ENCODE data around the gene LAMP5. TPM values are rescaled to one million over a fixed set of nuclear protein-coding genes. Genes with fewer than 3 reads are reported as not detected.

Gene LAMP5
- polyA plus RNA-seq, 1 donor from 2014 or later, result 0.43 TPM

GRCh38 chr20:9570612-9571011 is 56.2 kb downstream of the LAMP5 start:
- no peaks in the 10 kb centered on the region for H3K9me2 ChIP-seq (ENCODE audit: insufficient read depth, low read length)
- H3K9ac ChIP-seq (ENCODE audit: low read length), result no peak overlapping the region
- no peaks in the 10 kb centered on the region for H3K27me3 ChIP-seq (ENCODE audit: insufficient read depth, low read depth, low read length)
- H4K20me1 ChIP-seq (ENCODE audit: insufficient read depth), result no peaks in the 10 kb centered on the region
- no peaks in the 10 kb centered on the region for H3F3A ChIP-seq (ENCODE audit: insufficient read depth, low read length, poor library complexity, severe bottlenecking)
- H3K36me3 ChIP-seq (ENCODE audit: insufficient read depth, low read length), result no peaks in the 10 kb centered on the region
- H3K4me2 ChIP-seq (ENCODE audit: low read length), result no peak overlapping the region
- H3K79me2 ChIP-seq (replicated peaks; ENCODE audit: insufficient read depth, low read length), result no peaks in the 10 kb centered on the region
- H2AFZ ChIP-seq (ENCODE audit: low read depth, low read length), result no peak overlapping the region
- H3K4me3 ChIP-seq (ENCODE audit: low read length), result no peak overlapping the region
- TF ChIP-seq MXI1 (conservative IDR thresholded peaks at IDR 0.05; ENCODE audit: poor library complexity, severe bottlenecking), result no peak
- TF ChIP-seq REST (IDR thresholded peaks at IDR 0.05; ENCODE audit: borderline replicate concordance), result no peak
- TF ChIP-seq SMC3 (conservative IDR thresholded peaks at IDR 0.05; ENCODE audit: poor library complexity), result no peak
- no peak for TF ChIP-seq RAD21 (conservative IDR thresholded peaks at IDR 0.05)
- TF ChIP-seq CTCF (IDR thresholded peaks at IDR 0.05; ENCODE audit: poor library complexity, severe bottlenecking), result no peak
- TF ChIP-seq POLR2AphosphoS5 (IDR thresholded peaks at IDR 0.05), result no peak
- TF ChIP-seq EP300 (conservative IDR thresholded peaks at IDR 0.05; ENCODE audit: poor library complexity, severe bottlenecking), result no peak
- no peak for TF ChIP-seq TAF1 (IDR thresholded peaks at IDR 0.05; ENCODE audit: low read depth)
- no peak for TF ChIP-seq EZH2 (IDR thresholded peaks at IDR 0.05; ENCODE audit: borderline replicate concordance, insufficient read depth, low read length, poor library complexity, severe bottlenecking)
- H3K9me3 ChIP-seq (ENCODE audit: low read length), result no peaks in the 10 kb centered on the region
- peak overlapping the region; percentile 29 for H3K27ac ChIP-seq (ENCODE audit: low read length)

- no peak overlapping the region for H3K4me2 ChIP-seq (ENCODE audit: low read length)
- no peaks in the 10 kb centered on the region for H3K27me3 ChIP-seq (ENCODE audit: insufficient read depth, low read depth, low read length)
- TF ChIP-seq TAF1 (IDR thresholded peaks at IDR 0.05; ENCODE audit: low read depth) (no peak), CTCF (IDR thresholded peaks at IDR 0.05; ENCODE audit: poor library complexity, severe bottlenecking) (no peak), POLR2AphosphoS5 (IDR thresholded peaks at IDR 0.05) (no peak), SMC3 (conservative IDR thresholded peaks at IDR 0.05; ENCODE audit: poor library complexity) (no peak), REST (IDR thresholded peaks at IDR 0.05; ENCODE audit: borderline replicate concordance) (no peak), EZH2 (IDR thresholded peaks at IDR 0.05; ENCODE audit: borderline replicate concordance, insufficient read depth, low read length, poor library complexity, severe bottlenecking) (no peak), RAD21 (conservative IDR thresholded peaks at IDR 0.05) (no peak), EP300 (conservative IDR thresholded peaks at IDR 0.05; ENCODE audit: poor library complexity, severe bottlenecking) (no peak)
- no peak overlapping the region for H3K9ac ChIP-seq (ENCODE audit: low read length)
- no peak overlapping the region for H3K4me3 ChIP-seq (ENCODE audit: low read length)
- no peaks in the 10 kb centered on the region for H3F3A ChIP-seq (ENCODE audit: insufficient read depth, low read length, poor library complexity, severe bottlenecking)
- H3K9me2 ChIP-seq (ENCODE audit: insufficient read depth, low read length), result no peaks in the 10 kb centered on the region
- no peaks in the 10 kb centered on the region for H3K36me3 ChIP-seq (ENCODE audit: insufficient read depth, low read length)
- H3K9me3 ChIP-seq (ENCODE audit: low read length), result no peaks in the 10 kb centered on the region
- no peaks in the 10 kb centered on the region for H3K79me2 ChIP-seq (replicated peaks; ENCODE audit: insufficient read depth, low read length)
- H4K20me1 ChIP-seq (ENCODE audit: insufficient read depth), result no peaks in the 10 kb centered on the region
- no peak overlapping the region for H2AFZ ChIP-seq (ENCODE audit: low read depth, low read length)
- no peak overlapping the region for H3K27ac ChIP-seq (ENCODE audit: low read length)
These were observed 57.4 kb downstream of the LAMP5 start for GRCh38 chr20:9571783-9572182.
